ENCODE results near the gene PRXL2A. TPM values are rescaled to one million over a fixed set of nuclear protein-coding genes. Genes with fewer than 3 reads are reported as not detected.

PRXL2A gene
- total and polyA plus RNA-seq, 2 of the 4 experiments (the other 2 are of a cell fraction) = 0.90 to 0.92 TPM

DNA sequence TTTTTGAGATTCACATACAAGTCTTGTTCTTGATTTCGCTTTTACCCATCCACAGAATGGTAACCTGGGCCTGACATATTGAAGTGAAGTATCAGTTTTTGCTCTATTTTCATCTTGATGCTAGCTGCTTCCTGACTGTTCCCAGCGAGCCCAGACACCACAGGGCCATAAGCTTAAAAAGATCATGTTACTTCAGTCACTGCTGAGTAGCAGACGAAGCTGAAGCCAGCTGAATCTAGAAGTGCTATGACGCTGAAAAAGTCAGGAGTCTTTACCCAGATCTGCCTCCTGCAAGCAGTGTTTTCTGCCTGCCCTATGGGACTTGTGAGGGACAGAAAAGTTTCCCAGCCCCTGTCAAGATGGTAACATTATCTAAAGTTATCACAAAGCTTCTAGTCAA is 2.7 kb upstream of the PRXL2A start:
- Histone ChIP-seq H3K18ac (ENCODE audit: low read depth, low read length) (no peak overlapping the region), H2AK5ac (ENCODE audit: low read depth, low read length) (no peak overlapping the region), H3K27me3 (ENCODE audit: control insufficient read depth, insufficient read depth, low read length) (peaks cover 18% of the 10 kb centered on the region), H2BK120ac (ENCODE audit: low read depth, low read length) (no peak overlapping the region), H3K4ac (ENCODE audit: low read depth, low read length) (no peak overlapping the region), H3K27ac (ENCODE audit: insufficient read depth, low read length) (no peak overlapping the region), H2AFZ (replicated peaks; ENCODE audit: low read length, poor library complexity) (no peak overlapping the region), H4K20me1 (ENCODE audit: insufficient read depth, low read length) (no peaks in the 10 kb centered on the region), H3K23ac (ENCODE audit: low read depth, low read length) (no peak overlapping the region), H3K9me3 (ENCODE audit: control insufficient read depth, insufficient read depth, low read length) (no peaks in the 10 kb centered on the region), H3K36me3 (ENCODE audit: control insufficient read depth, insufficient read depth, low read length) (no peaks in the 10 kb centered on the region), H4K5ac (ENCODE audit: low read depth, low read length) (no peak overlapping the region), H2BK15ac (ENCODE audit: low read depth, low read length) (no peak overlapping the region), H4K8ac (ENCODE audit: low read depth in 2 of 2, low read length in 2 of 2) (no peak overlapping the region), H3K79me1 (ENCODE audit: low read depth in 1 of 2, low read length in 2 of 2) (no peaks in the 10 kb centered on the region), H2AK9ac (replicated peaks; ENCODE audit: low read depth, low read length, poor library complexity) (no peak overlapping the region), H3K56ac (ENCODE audit: extremely low read depth, insufficient read depth, low read length) (no peak overlapping the region), H4K91ac (ENCODE audit: insufficient read depth, low read depth, low read length) (no peak overlapping the region), H3K4me2 (ENCODE audit: low read depth, low read length) (no peak overlapping the region), H3K9ac (ENCODE audit: low read depth, low read length) (no peak overlapping the region), H2BK20ac (ENCODE audit: low read depth, low read length) (no peak overlapping the region), H3K4me3 (ENCODE audit: insufficient read depth, low read depth, low read length) (no peak overlapping the region), H2BK5ac (ENCODE audit: low read depth, low read length, poor library complexity, severe bottlenecking) (no peak overlapping the region), H3K14ac (replicated peaks; ENCODE audit: low read depth, low read length) (no peak overlapping the region), H3K9me1 (ENCODE audit: insufficient read depth, low read length) (no peaks in the 10 kb centered on the region), H3K4me1 (ENCODE audit: control insufficient read depth, insufficient read depth, low read length) (no peaks in the 10 kb centered on the region)
- POLR2A ChIA-PET (ENCODE audit: unreplicated experiment) = no interaction called here
- TF ChIP-seq SMC3 (IDR thresholded peaks at IDR 0.05; ENCODE audit: low read depth, low read length) (no peak), CHD1 (IDR thresholded peaks at IDR 0.05; ENCODE audit: low read depth, low read length) (no peak), FOS (IDR thresholded peaks at IDR 0.05; ENCODE audit: low read depth, low read length) (no peak), BHLHE40 (IDR thresholded peaks at IDR 0.05; ENCODE audit: low read depth, low read length) (no peak), MXI1 (IDR thresholded peaks at IDR 0.05; ENCODE audit: borderline replicate concordance, low read depth, low read length) (no peak), MAFK (IDR thresholded peaks at IDR 0.05; ENCODE audit: low read depth, low read length) (no peak), NFE2L2 (IDR thresholded peaks at IDR 0.05; ENCODE audit: low read depth, low read length) (no peak)
- TF ChIP-seq, protein P1, sequence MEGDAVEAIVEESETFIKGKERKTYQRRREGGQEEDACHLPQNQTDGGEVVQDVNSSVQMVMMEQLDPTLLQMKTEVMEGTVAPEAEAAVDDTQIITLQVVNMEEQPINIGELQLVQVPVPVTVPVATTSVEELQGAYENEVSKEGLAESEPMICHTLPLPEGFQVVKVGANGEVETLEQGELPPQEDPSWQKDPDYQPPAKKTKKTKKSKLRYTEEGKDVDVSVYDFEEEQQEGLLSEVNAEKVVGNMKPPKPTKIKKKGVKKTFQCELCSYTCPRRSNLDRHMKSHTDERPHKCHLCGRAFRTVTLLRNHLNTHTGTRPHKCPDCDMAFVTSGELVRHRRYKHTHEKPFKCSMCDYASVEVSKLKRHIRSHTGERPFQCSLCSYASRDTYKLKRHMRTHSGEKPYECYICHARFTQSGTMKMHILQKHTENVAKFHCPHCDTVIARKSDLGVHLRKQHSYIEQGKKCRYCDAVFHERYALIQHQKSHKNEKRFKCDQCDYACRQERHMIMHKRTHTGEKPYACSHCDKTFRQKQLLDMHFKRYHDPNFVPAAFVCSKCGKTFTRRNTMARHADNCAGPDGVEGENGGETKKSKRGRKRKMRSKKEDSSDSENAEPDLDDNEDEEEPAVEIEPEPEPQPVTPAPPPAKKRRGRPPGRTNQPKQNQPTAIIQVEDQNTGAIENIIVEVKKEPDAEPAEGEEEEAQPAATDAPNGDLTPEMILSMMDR (conservative IDR thresholded peaks at IDR 0.05; ENCODE audit: low read depth, low read length) = no peak
- TF ChIP-seq, protein P2, sequence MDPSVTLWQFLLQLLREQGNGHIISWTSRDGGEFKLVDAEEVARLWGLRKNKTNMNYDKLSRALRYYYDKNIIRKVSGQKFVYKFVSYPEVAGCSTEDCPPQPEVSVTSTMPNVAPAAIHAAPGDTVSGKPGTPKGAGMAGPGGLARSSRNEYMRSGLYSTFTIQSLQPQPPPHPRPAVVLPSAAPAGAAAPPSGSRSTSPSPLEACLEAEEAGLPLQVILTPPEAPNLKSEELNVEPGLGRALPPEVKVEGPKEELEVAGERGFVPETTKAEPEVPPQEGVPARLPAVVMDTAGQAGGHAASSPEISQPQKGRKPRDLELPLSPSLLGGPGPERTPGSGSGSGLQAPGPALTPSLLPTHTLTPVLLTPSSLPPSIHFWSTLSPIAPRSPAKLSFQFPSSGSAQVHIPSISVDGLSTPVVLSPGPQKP (IDR thresholded peaks at IDR 0.05; ENCODE audit: borderline replicate concordance, low read depth, low read length) = no peak
- dilution Hi-C loops (cut with HindIII; ENCODE audit: low sequenced_read_pairs, unreplicated experiment) (no loop called here), in situ Hi-C loops (cut with MboI; ENCODE audit: low sequenced_read_pairs) (no loop called here), intact Hi-C loops (cut with micrococcal nuclease) (no loop called here)
- CTCF ChIA-PET = interaction anchor here (1.4 kb wide), 1 partner anchor 28 kb away, joined by 6 read pairs; no protein-coding TSS in a partner anchor
- no peak for ATAC-seq (ENCODE audit: low read depth)
- 13% methylated on average over 1 of the region's 4 CpGs; no CpG with 5 or more reads in 1 of the 2 experiments for WGBS, 2 experiments (ENCODE audit: extremely low coverage in 2 of 2, insufficient read length in 1 of 2)
- DNase-seq = peak; percentile 16
- BruUV-seq (replicated peaks) = no TSS peak

All from IMR-90 (cell line).